HepG2 (cell line): ENCODE data around the gene PSMD1.

ENCODE experiments used
- CTCF ChIP-seq: sonication (generic); formaldehyde crosslinking; IDR thresholded peaks from 2 replicates; pipeline ENCODE4 v1.5.0; 2020; ENCODE audit warnings: mild to moderate bottlenecking, missing genetic modification reagents, moderate library complexity
- KDM4B ChIP-seq: sonication (generic); formaldehyde crosslinking; IDR thresholded peaks from 2 replicates; pipeline ENCODE4 v1.4.0; 2020; ENCODE audit warnings: missing genetic modification reagents
- ZNF274 ChIP-seq: sonication (generic); formaldehyde crosslinking; IDR thresholded peaks from 2 replicates; pipeline ENCODE4 v1.5.1; 2020; ENCODE audit warnings: mild to moderate bottlenecking, missing genetic modification reagents
- ZNF687 ChIP-seq: sonication (generic); formaldehyde crosslinking; IDR thresholded peaks from 2 replicates; pipeline ENCODE4 v1.5.1; 2020; ENCODE audit warnings: mild to moderate bottlenecking, missing genetic modification reagents, moderate library complexity

- TF ChIP-seq ZNF687 (CRISPR knock-in tag) (no peak), KDM4B (no peak), ZNF274 (CRISPR knock-in tag) (no peak), CTCF (CRISPR knock-in tag) (no peak)
These were observed 60.5 kb downstream of the PSMD1 start for GRCh38 chr2:231117148-231117547.
